Epithelial cell of esophagus (primary cell): Measurements from ENCODE around the gene GABRG2.

ENCODE experiments used
- DNase-seq: peaks from one replicate; pipeline ENCODE4 v3.0.0; 2010; ENCODE audit warnings: low read depth
- H3K4me3 ChIP-seq: 2 replicates; pipeline ENCODE4 v1.5.1; 2011; ENCODE audit warnings: mild to moderate bottlenecking, low read length, control low read depth
- TF ChIP-seq, protein P1 (sequence below): IDR thresholded peaks from 2 replicates; pipeline ENCODE4 v1.5.1; 2011; ENCODE audit warnings: low read depth, mild to moderate bottlenecking, low read length, control low read depth, inconsistent platforms; ENCODE audit not compliant: insufficient read depth; ENCODE audit errors: missing control alignments

GABRG2 gene

DNA sequence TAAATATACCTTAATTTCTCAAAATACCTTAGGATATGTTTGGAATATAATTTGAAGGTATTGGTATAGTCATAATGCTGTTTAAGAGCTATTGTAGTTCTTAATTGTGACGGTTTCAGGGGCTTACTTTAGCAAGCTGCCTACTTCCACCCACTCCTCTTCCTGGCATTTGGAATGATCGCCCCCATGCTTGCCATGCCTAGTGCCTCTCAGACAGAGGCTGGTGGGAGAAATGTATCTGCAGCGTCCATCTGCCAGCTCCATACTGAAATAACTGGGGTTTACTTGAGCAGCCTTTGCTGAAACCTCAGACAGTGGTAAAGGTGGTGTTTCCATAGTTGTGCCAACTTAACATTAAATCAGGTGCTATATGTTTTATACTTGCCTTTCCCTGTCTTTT, 52.2 kb downstream of the GABRG2 start:
- H3K4me3 ChIP-seq = no peak overlapping the region
- TF ChIP-seq, protein P1, sequence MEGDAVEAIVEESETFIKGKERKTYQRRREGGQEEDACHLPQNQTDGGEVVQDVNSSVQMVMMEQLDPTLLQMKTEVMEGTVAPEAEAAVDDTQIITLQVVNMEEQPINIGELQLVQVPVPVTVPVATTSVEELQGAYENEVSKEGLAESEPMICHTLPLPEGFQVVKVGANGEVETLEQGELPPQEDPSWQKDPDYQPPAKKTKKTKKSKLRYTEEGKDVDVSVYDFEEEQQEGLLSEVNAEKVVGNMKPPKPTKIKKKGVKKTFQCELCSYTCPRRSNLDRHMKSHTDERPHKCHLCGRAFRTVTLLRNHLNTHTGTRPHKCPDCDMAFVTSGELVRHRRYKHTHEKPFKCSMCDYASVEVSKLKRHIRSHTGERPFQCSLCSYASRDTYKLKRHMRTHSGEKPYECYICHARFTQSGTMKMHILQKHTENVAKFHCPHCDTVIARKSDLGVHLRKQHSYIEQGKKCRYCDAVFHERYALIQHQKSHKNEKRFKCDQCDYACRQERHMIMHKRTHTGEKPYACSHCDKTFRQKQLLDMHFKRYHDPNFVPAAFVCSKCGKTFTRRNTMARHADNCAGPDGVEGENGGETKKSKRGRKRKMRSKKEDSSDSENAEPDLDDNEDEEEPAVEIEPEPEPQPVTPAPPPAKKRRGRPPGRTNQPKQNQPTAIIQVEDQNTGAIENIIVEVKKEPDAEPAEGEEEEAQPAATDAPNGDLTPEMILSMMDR = no peak
- no peak for DNase-seq

DNA sequence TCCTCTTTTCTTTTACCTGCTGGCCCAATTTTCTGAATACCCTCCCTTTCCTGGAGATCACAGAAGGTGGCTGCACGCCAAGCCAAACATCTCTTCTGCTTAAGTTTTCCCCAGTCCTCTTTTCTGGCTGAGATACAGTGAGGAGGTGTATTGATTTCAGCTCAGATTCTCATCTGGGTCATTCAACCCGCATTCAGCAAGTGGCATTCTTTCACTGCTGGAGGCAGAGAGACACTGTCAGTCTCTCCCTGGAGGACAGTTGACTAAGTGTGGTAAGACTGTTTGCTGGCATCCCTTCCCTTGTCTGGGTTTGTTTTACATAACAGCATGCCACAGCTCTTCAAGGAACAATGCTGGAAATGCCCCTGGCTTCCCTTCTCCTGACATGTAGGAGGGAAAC, 60.5 kb downstream of the GABRG2 start:
- TF ChIP-seq, protein P1 = no peak
- DNase-seq = no peak
- no peak overlapping the region for H3K4me3 ChIP-seq

DNA sequence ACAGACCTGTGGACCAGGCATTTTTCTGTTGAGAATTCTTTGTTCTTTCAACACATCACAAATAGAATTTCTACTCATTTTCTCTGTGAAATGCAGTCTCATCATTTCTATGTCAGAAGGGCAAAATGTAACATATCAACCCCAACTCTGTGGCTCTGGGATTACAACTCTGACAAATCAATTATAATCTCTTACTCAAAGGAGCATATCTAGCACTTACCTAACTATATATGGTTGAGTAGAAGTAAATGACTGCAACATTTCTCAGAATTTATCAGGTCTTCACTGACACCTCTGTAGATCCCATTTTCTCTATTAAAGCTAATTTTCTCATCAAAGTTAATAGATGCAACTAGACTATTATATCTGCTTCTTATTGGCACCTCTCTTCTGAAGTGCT, 64.8 kb downstream of the GABRG2 start:
- no peak overlapping the region for H3K4me3 ChIP-seq
- TF ChIP-seq, protein P1 = no peak
- no peak for DNase-seq

DNA sequence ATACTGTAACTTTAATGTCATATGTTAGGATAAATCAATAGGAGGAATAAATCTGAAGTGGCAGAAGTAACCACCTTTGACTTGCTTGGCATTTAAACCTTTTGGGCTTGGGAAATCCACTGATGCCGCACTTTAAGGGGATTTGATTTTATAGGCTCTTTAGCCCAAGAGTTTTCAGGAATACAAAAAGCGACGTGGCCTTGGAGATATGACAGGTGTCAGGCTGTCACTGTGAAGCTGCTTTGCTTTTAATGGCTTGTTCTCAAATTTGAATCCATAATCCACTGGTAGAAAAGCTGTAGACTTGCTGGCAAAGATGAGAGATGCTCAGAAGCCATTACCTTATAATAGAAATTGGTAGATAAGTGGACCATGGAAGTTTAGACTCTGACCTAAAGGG, 71.6 kb downstream of the GABRG2 start:
- TF ChIP-seq, protein P1 = no peak
- no peak for DNase-seq
- no peak overlapping the region for H3K4me3 ChIP-seq

DNA sequence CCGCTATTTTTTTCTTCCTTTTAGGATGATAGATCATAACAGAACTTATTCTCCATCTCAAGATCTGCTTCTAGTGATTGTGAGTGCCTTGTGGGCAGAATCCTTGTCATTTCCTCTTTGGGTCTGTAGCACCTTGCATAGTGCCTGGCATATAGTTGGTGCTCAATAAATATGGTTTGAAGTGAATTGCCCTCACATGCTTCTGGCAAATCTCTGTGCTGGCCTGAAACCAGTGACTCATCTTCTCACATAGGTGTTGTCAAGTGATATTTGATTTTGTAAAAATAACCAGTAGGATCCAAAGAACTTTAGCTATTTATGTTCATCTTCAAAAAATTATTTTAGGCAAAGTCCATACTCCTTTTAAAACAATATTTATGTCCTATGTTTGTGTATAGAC, 86.7 kb downstream of the GABRG2 start:
- no peak overlapping the region for H3K4me3 ChIP-seq
- TF ChIP-seq, protein P1 = no peak
- no peak for DNase-seq

DNA sequence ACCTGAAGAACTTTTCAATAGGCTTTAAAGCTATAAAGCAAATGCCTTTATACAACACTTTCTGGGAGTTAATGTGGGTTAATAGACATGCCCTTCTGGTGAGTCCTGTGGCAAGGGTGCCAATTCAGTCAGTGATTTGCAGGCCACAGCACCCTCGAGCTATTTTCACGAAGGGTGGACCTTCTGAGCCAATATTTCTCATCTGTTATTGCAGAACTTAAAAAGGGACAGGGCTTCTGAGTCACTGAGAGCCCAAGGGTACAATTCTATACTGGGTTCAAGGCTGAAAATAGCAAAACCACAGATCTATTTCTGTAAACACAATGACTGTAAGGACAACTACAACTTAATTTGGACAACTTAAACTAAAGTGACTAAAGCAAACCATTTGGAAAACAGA, 92.8 kb downstream of the GABRG2 start:
- TF ChIP-seq, protein P1 = no peak
- DNase-seq = no peak
- no peak overlapping the region for H3K4me3 ChIP-seq

DNA sequence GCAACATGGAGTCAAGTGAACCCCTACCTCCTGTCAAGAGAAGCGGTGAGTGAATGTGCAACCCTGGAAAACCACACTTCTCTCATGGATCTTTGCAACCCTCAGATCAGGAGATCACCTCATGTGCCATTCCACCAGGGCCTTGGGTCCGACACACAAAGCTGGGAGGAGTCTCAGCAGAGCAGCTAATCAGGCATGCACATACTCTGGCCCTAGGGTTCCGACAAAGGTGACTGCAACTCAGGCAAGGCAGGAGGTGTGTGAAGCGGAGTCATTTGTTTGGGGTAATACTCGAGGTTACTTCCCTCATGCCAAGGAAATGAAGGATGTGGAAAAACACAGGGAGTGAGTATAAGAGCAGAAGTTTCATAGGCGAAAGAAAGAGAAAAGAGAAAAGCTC, 96.1 kb downstream of the GABRG2 start:
- DNase-seq = no peak
- H3K4me3 ChIP-seq = no peak overlapping the region
- TF ChIP-seq, protein P1 = no peak
